K562 (cell line): ENCODE measurements around the gene OR2V1. TPM values are rescaled to one million over a fixed set of nuclear protein-coding genes. Genes with fewer than 3 reads are reported as not detected.
"Not testable (repeated sequence)": the region's sequence is repeated elsewhere in the genome, so short reads cannot be mapped to it uniquely, and the experiment has no call there.

Experiments
- EP400 ChIP-seq: fragments of 450-650 bp; IDR thresholded peaks from 2 replicates; pipeline ENCODE4 v1.6.1; 2017; ENCODE audit warnings: antibody characterized with exemption, mild to moderate bottlenecking, moderate library complexity
- MECOM ChIP-seq: fragments of 250-450 bp; sonication (Bioruptor Pico); IDR thresholded peaks from 2 replicates; pipeline ENCODE4 v1.8.0; 2022; ENCODE audit warnings: inconsistent platforms
- NR2C2 ChIP-seq, 2 experiments: fragments of 200-800 bp in 1 of 2; sonication (Bioruptor generic) in 1 of 2; sonication (generic) in 1 of 2; formaldehyde crosslinking in 1 of 2; IDR thresholded peaks; 2 replicates each; pipeline versions ENCODE4 v1.6.1 to v1.8.0; 2016 to 2022; ENCODE audit warnings: mild to moderate bottlenecking in 1 of 2, missing compliant biosample characterization in 1 of 2, missing genetic modification characterization in 1 of 2, missing genetic modification reagents in 1 of 2
- SMAD4 ChIP-seq: fragments of 250-450 bp; sonication (Bioruptor Pico); conservative IDR thresholded peaks from 2 replicates; pipeline ENCODE4 v1.8.0; 2021; ENCODE audit warnings: inconsistent platforms, mild to moderate bottlenecking, moderate library complexity
- ZNF764 ChIP-seq: fragments of 250-450 bp; sonication (Bioruptor Pico); IDR thresholded peaks from 2 replicates; pipeline ENCODE4 v1.4.0; 2020; ENCODE audit warnings: low read depth, mild to moderate bottlenecking, moderate library complexity
- polyA plus RNA-seq, 8 experiments: library from polyadenylated mRNA; depleted of rRNA in 4 of 8; stranded (reverse) in 5 of 8; unstranded in 3 of 8; fragments of >200 nt; fragmentation: Nextera tagmentation in 2 of 8; fragmentation: Illumina TruSeq in 1 of 8; extraction: Ambion mirVana in 2 of 8; extraction: Trizol in 1 of 8; gene quantifications; 2 replicates each; pipeline versions ENCODE4 v1.2.1 to v1.2.3, GENCODE V29; 2011 to 2014; ENCODE audit warnings: inconsistent platforms in 1 of 8, missing spikeins in 1 of 8
- total RNA-seq, 7 experiments: library from RNA; depleted of rRNA in 6 of 7; stranded (reverse); fragments of >200 nt in 6 of 7; fragmentation: Illumina TruSeq in 2 of 7; extraction: Trizol in 2 of 7; gene quantifications; 2 replicates each; pipeline versions ENCODE4 v1.2.1 to v1.2.3, GENCODE V29; 2011 to 2021; ENCODE audit warnings: low replicate concordance in 1 of 7
- TF ChIP-seq, protein P1 (sequence below): fragments of 250-450 bp; sonication (Bioruptor Pico); IDR thresholded peaks from 2 replicates; pipeline ENCODE4 v1.9.0; 2021; ENCODE audit warnings: mild to moderate bottlenecking, inconsistent platforms
- TF ChIP-seq, protein P2 (sequence below): sonication (generic); formaldehyde crosslinking; IDR thresholded peaks from 2 replicates; pipeline ENCODE4 v1.9.0; 2022; ENCODE audit warnings: mild to moderate bottlenecking, missing genetic modification reagents
- TF ChIP-seq, protein P3 (sequence below): sonication (generic); formaldehyde crosslinking; IDR thresholded peaks from 2 replicates; pipeline ENCODE4 v1.8.0; 2022; ENCODE audit warnings: mild to moderate bottlenecking, missing genetic modification reagents
- TF ChIP-seq, protein P4 (sequence below), 3 experiments: fragments of 200-800 bp in 1 of 3; sonication (Bioruptor generic) in 1 of 3; sonication (generic) in 1 of 3; formaldehyde crosslinking in 1 of 3; IDR thresholded peaks; 2 replicates each; pipeline versions ENCODE4 v1.6.1 to v1.8.0; 2016 to 2022; ENCODE audit warnings: mild to moderate bottlenecking in 2 of 3, missing compliant biosample characterization in 2 of 3, missing genetic modification characterization in 2 of 3, missing genetic modification reagents in 1 of 3

Gene OR2V1
- total and polyA plus RNA-seq, 9 of the 15 experiments (the other 6 are each of a cell fraction or from before 2014, with no cell fraction given) = 0.04 to 0.28 (median 0.15) TPM; not detected in 5

DNA sequence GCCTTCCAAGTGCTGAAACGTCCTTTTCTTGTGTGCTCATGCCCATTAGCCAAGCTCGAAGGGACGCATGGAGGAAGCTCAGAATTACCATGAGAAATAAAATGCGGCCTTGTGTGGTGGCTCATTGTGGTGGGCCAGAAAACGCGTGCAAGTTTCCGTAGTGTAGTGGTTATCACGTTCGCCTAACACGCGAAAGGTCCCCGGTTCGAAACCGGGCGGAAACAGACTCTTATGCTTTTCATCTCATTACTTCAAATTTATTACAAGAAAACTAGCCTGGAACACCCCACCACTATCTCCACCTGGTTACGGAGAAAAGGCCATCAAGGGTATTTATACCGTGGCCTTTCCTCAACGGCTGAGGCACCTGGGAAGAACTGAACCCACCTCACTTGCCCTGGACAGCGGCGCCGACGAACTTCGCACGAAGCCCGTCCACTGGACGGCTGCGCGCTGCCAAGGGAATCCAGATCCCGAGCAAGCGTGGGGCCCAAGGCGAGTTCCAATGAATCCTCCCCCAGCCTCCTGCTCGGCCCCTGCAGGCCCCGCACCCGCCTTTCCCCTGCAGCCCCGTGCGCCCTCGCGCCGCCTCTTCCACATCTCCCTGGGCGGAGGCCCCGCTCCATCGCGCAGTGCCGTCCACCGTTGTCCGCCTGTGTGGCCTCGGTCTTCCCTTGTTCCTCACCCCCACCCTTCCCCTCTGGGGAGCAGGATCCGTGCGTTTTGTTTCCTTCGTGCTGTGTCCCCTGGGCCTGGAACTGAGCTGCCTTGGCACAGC, 38.7 kb upstream of the OR2V1 start (continued):
- TF ChIP-seq, protein P1, sequence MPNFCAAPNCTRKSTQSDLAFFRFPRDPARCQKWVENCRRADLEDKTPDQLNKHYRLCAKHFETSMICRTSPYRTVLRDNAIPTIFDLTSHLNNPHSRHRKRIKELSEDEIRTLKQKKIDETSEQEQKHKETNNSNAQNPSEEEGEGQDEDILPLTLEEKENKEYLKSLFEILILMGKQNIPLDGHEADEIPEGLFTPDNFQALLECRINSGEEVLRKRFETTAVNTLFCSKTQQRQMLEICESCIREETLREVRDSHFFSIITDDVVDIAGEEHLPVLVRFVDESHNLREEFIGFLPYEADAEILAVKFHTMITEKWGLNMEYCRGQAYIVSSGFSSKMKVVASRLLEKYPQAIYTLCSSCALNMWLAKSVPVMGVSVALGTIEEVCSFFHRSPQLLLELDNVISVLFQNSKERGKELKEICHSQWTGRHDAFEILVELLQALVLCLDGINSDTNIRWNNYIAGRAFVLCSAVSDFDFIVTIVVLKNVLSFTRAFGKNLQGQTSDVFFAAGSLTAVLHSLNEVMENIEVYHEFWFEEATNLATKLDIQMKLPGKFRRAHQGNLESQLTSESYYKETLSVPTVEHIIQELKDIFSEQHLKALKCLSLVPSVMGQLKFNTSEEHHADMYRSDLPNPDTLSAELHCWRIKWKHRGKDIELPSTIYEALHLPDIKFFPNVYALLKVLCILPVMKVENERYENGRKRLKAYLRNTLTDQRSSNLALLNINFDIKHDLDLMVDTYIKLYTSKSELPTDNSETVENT (CRISPR knock-in tag) = 0 out of 2 replicates have a peak, but pooled peaks have one; percentile 26
- TF ChIP-seq, protein P2, sequence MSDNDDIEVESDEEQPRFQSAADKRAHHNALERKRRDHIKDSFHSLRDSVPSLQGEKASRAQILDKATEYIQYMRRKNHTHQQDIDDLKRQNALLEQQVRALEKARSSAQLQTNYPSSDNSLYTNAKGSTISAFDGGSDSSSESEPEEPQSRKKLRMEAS (CRISPR knock-in tag) = peak; percentile 77
- TF ChIP-seq, protein P3, sequence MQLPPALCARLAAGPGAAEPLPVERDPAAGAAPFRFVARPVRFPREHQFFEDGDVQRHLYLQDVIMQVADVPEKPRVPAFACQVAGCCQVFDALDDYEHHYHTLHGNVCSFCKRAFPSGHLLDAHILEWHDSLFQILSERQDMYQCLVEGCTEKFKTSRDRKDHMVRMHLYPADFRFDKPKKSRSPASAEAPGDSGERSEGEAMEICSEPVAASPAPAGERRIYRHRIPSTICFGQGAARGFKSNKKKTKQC (CRISPR knock-in tag) = peak; percentile 77; the same call in 1 of the 2 replicates
- TF ChIP-seq ZNF764 (CRISPR knock-in tag) (peak; percentile 80; the same call in 1 of the 2 replicates), SMAD4 (CRISPR knock-in tag) (peak; percentile 57; the same call in 1 of the 2 replicates), NR2C2 (CRISPR knock-in tag; IDR thresholded peaks at IDR 0.05) (0 out of 2 replicates have a peak, but pooled peaks have one; percentile 61), NR2C2 (tag; IDR thresholded peaks at IDR 0.05) (peak; percentile 22; the same call in 1 of the 2 replicates), EP400 (0 out of 2 replicates have a peak, but pooled peaks have one; percentile 27), MECOM (CRISPR knock-in tag) (0 out of 2 replicates have a peak, but pooled peaks have one; percentile 47)
- TF ChIP-seq, protein P4, sequence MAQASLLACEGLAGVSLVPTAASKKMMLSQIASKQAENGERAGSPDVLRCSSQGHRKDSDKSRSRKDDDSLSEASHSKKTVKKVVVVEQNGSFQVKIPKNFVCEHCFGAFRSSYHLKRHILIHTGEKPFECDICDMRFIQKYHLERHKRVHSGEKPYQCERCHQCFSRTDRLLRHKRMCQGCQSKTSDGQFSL (CRISPR knock-in tag; IDR thresholded peaks at IDR 0.05) = peak; percentile 67; the same call in 1 of the 2 replicates
- TF ChIP-seq, protein P4 (tag; IDR thresholded peaks at IDR 0.05) = not testable (repeated sequence)
